Measurements from ENCODE around the gene PIP4K2A. TPM values are rescaled to one million over a fixed set of nuclear protein-coding genes. Genes with fewer than 3 reads are reported as not detected.
"Not testable (repeated sequence)": the region's sequence is repeated elsewhere in the genome, so short reads cannot be mapped to it uniquely, and the experiment has no call there.

Gene PIP4K2A
- total RNA-seq, 2 donors from 2014 or later, result 42.6 to 58.6 TPM

- H3K27ac ChIP-seq, result no peak overlapping the region
- DNase-seq (ENCODE audit: low spot score), result no peak
- no peak overlapping the region for H3K4me3 ChIP-seq
- TF ChIP-seq CTCF (IDR thresholded peaks at IDR 0.05), result no peak
- peaks cover 0 to 9% of the 10 kb centered on the region in 2 donors for H3K4me1 ChIP-seq (ENCODE audit: control insufficient read depth in 1 of 2, low read depth in 2 of 2)
- no peaks in the 10 kb centered on the region for H3K36me3 ChIP-seq
- no peak for ATAC-seq (ENCODE audit: insufficient number of reproducible peaks, low FRiP score, low read depth)
- H3K9me3 ChIP-seq, result no peaks in the 10 kb centered on the region
- no peaks in the 10 kb centered on the region for H3K27me3 ChIP-seq (replicated peaks; ENCODE audit: insufficient read depth)
Observed at GRCh38 chr10:22753786-22754185, 39.4 kb upstream of the PIP4K2A start.

GRCh38 chr10:22752272-22752889, 38.0 kb upstream of the PIP4K2A start:
- no peak for ATAC-seq (ENCODE audit: insufficient number of reproducible peaks, low FRiP score, low read depth)
- no peak for TF ChIP-seq CTCF (IDR thresholded peaks at IDR 0.05)
- H3K9me3 ChIP-seq, result no peaks in the 10 kb centered on the region
- DNase-seq (ENCODE audit: low spot score), result no peak
- no peak overlapping the region for H3K4me3 ChIP-seq
- no peak overlapping the region for H3K27ac ChIP-seq
- H3K36me3 ChIP-seq, result no peaks in the 10 kb centered on the region
- no peaks in the 10 kb centered on the region for H3K27me3 ChIP-seq (replicated peaks; ENCODE audit: insufficient read depth)
- peaks cover 0 to 9% of the 10 kb centered on the region in 2 donors for H3K4me1 ChIP-seq (ENCODE audit: control insufficient read depth in 1 of 2, low read depth in 2 of 2)

GRCh38 chr10:22750131-22750530, 35.8 kb upstream of the PIP4K2A start:
- Histone ChIP-seq H3K9me3 (no peaks in the 10 kb centered on the region), H3K36me3 (no peaks in the 10 kb centered on the region), H3K27me3 (replicated peaks; ENCODE audit: insufficient read depth) (no peaks in the 10 kb centered on the region), H3K4me1 (ENCODE audit: control insufficient read depth in 1 of 2, low read depth in 2 of 2) (peaks cover 0 to 9% of the 10 kb centered on the region in 2 donors), H3K4me3 (no peak overlapping the region), H3K27ac (no peak overlapping the region)
- DNase-seq (ENCODE audit: low spot score), result no peak
- no peak for ATAC-seq (ENCODE audit: insufficient number of reproducible peaks, low FRiP score, low read depth)
- TF ChIP-seq CTCF (IDR thresholded peaks at IDR 0.05), result no peak

GRCh38 chr10:22744858-22745257, 30.5 kb upstream of the PIP4K2A start:
- H3K27ac ChIP-seq; DNase-seq (ENCODE audit: low spot score); ATAC-seq (ENCODE audit: insufficient number of reproducible peaks, low FRiP score, low read depth); H3K27me3 ChIP-seq (replicated peaks; ENCODE audit: insufficient read depth); H3K4me1 ChIP-seq (ENCODE audit: control insufficient read depth in 1 of 2, low read depth in 2 of 2); H3K9me3 ChIP-seq; H3K36me3 ChIP-seq; H3K4me3 ChIP-seq: not testable (repeated sequence)

- Histone ChIP-seq H3K9me3 (no peaks in the 10 kb centered on the region), H3K27ac (no peak overlapping the region), H3K36me3 (no peaks in the 10 kb centered on the region), H3K4me3 (no peak overlapping the region), H3K27me3 (replicated peaks; ENCODE audit: insufficient read depth) (no peaks in the 10 kb centered on the region), H3K4me1 (ENCODE audit: control insufficient read depth in 1 of 2, low read depth in 2 of 2) (peaks cover 6 to 7% of the 10 kb centered on the region in 2 donors)
- ATAC-seq (ENCODE audit: insufficient number of reproducible peaks, low FRiP score, low read depth) (no peak), DNase-seq (ENCODE audit: low spot score) (no peak)
- no peak for TF ChIP-seq CTCF (IDR thresholded peaks at IDR 0.05)
Observed at GRCh38 chr10:22742678-22743077, 28.3 kb upstream of the PIP4K2A start.

GRCh38 chr10:22741631-22742030, 27.3 kb upstream of the PIP4K2A start:
- peaks cover 6 to 12% of the 10 kb centered on the region in 2 donors for H3K4me1 ChIP-seq (ENCODE audit: control insufficient read depth in 1 of 2, low read depth in 2 of 2)
- H3K9me3 ChIP-seq; H3K27ac ChIP-seq; DNase-seq (ENCODE audit: low spot score); H3K36me3 ChIP-seq; ATAC-seq (ENCODE audit: insufficient number of reproducible peaks, low FRiP score, low read depth); H3K4me3 ChIP-seq; H3K27me3 ChIP-seq (replicated peaks; ENCODE audit: insufficient read depth): not testable (repeated sequence)
